ENCODE results near the gene PTH1R.

GRCh38 chr3:46897829-46898320, 20.4 kb downstream of the PTH1R start:
- no peak for TF ChIP-seq GATA2 (IDR thresholded peaks at IDR 0.05; ENCODE audit: low read depth, low read length)
- no peak for TF ChIP-seq GATA3 (IDR thresholded peaks at IDR 0.05; ENCODE audit: low read depth, low read length)

Data from SH-SY5Y (cell line).